ENCODE results near the gene NKG7.
"Not testable (repeated sequence)": the region's sequence is repeated elsewhere in the genome, so short reads cannot be mapped to it uniquely, and the experiment has no call there.

GRCh38 chr19:51420511-51420910 is 48.1 kb upstream of the NKG7 start:
- TF ChIP-seq RAD21 (IDR thresholded peaks at IDR 0.05); CTCF (IDR thresholded peaks at IDR 0.05; ENCODE audit: low read depth, low read length, missing input control); GABPA (IDR thresholded peaks at IDR 0.05 in 1 of 2, conservative IDR thresholded peaks at IDR 0.05 in 1 of 2); YY1 (IDR thresholded peaks at IDR 0.05); ZBTB33 (IDR thresholded peaks at IDR 0.05); EGR1 (IDR thresholded peaks at IDR 0.05; ENCODE audit: low read depth in 2 of 2); JUND (IDR thresholded peaks at IDR 0.05); MAX (IDR thresholded peaks at IDR 0.05); SP1 (IDR thresholded peaks at IDR 0.05): not testable (repeated sequence)
- TF ChIP-seq, protein P1, sequence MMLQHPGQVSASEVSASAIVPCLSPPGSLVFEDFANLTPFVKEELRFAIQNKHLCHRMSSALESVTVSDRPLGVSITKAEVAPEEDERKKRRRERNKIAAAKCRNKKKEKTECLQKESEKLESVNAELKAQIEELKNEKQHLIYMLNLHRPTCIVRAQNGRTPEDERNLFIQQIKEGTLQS (IDR thresholded peaks at IDR 0.05) = not testable (repeated sequence)
